NCI-H524 (cell line): Measurements from ENCODE around the gene SPOPL.
"Not testable (repeated sequence)": the region's sequence is repeated elsewhere in the genome, so short reads cannot be mapped to it uniquely, and the experiment has no call there.

ENCODE experiments used
- DNase-seq, 2 experiments: peaks; one replicate each; lab custom pipeline; 2025; lab: John Stamatoyannopoulos, UW

SPOPL gene

DNA sequence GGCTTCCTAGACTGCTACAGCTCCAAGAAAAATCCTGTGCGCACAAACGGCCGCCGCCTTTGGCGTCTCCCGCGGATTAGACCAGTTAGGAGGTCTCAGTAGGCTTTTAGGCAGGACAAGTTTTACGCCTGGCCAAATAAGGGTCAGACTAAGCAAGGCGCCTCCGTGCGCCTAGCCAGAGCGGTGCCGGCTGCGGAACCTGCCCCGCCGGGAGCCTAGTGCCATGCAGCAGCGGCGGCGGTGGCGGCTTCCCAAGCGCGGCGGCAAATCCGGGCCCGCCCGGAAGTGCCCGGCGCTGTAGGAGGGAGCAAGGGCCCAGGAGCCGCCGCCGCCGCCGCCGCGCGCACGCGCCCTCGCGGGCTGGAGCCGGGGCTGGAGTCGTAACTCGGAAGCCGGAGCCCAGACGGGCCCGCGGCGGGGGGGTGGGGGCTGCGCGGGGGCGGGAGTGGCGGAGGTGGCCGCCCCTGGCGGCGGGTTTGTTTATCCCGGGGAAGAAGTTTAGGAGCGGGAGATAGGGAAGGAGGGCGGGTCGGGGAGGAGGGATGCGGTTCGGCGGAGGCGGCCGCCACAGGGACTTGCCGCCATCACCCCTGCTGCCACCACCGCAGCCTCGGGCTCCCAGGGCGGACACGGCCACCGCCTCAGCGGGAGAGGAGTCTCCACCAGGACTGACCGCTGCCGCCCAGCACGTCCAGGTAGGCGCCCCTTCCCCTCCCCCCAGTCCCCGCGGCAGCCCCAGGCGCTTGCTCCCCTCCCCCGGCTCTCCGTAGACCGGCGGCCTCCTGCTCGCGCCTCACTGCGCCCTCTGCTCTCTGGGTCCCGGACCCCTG lies at the start of gene SPOPL:
TSS of gene SPOPL (plus strand) at position 346 of the 830 bp plus-strand sequence. CDS start 48,447 bp downstream, outside the sequence.
- DNase-seq = peak; percentile 74 to 86

GRCh38 chr2:138452324-138452723 lies 49.2 kb upstream of the SPOPL start:
- DNase-seq = no peak

- no peak for DNase-seq
These were observed 47.8 kb upstream of the SPOPL start for GRCh38 chr2:138453815-138454214.

GRCh38 chr2:138454761-138455160 lies 46.8 kb upstream of the SPOPL start:
- DNase-seq = no peak

- DNase-seq = no peak
These were observed 46.3 kb upstream of the SPOPL start for GRCh38 chr2:138455275-138455674.

DNA sequence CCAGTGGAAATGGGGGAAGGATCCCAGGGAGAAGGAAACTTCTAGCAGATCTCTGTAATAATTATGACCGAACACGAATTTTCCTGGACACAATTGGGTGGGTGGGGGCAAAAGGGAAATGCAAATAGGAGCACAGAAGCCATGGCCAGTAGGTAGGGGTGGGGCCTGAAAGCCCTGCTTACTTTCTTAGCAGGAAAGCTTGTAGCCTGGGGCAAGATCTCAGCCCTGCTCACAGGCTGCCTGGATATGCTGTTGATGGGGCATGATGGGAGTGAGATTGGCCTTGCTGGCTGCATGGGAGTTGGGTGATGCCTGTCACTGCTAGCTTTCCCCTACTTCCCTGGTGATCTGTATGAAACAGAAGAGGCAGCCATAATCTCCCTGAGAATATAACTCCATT lies 45.9 kb upstream of the SPOPL start:
- no peak for DNase-seq

DNA sequence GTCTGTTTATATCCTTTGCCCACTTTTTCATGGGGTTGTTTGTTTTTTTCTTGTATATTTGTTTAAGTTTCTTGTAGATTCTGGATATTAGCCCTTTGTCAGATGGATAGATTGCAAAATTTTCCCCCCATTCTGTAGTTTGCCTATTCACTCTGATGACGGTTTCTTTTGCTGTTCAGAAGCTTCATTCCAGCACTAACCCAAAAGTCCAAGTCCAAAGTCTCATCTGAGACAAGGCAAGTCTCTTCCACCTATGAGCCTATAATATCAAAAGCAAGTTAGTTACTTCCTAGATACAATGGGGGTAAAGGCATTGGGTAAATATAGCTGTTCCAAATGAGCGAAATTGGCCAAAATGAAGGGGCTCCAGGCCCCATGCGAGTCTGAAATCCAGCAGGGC lies 38.9 kb upstream of the SPOPL start:
- not testable (repeated sequence) for DNase-seq

- no peak for DNase-seq
These were observed 33.0 kb upstream of the SPOPL start for GRCh38 chr2:138468617-138469016.

DNA sequence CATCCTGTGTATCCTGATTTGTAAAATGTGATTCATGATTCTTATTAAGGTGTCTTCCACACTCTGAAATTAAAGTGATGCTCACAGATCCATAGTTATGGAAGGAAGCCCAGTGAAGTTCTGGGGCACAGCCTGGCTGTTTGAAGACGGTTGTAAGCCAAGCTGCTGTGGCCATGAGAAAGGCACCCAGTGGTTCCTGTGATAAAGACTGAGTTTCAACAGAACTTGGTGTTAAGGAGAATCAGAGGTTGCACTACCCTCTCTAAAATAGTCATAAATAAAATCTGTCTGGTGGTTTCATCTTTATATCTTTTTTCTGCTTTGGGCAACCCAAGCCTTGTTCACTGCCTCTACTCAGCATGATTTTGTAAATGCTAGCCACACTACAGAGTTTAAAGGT lies 32.2 kb upstream of the SPOPL start:
- no peak for DNase-seq

- no peak for DNase-seq
These were observed 30.6 kb upstream of the SPOPL start for GRCh38 chr2:138470941-138471340.

- DNase-seq = no peak
These were observed 27.3 kb upstream of the SPOPL start for GRCh38 chr2:138474100-138474825.

DNA sequence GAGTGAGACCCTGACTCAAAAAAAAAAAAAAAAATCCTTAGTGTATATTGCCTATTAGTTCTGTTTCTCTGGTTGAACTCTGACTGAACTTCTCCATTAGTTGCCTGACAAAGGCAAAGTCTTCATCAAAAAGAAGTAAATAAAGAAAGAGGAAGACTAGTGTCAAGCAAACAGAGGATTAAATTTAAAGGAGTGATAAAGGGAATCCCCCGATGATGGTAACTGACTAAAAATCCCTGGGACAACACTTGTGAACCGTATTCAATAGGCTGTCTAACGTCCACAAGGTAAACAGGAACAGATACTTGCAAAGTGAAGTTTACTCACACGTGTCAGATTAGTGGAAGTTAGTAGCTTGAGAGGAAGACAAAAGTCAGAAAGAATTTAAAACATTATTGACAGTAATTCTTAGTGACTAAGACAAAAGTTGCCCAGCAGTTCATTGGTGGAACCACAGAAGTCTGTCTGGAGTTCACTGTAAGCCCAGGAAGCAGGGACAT lies 26.2 kb upstream of the SPOPL start:
- DNase-seq = no peak

DNA sequence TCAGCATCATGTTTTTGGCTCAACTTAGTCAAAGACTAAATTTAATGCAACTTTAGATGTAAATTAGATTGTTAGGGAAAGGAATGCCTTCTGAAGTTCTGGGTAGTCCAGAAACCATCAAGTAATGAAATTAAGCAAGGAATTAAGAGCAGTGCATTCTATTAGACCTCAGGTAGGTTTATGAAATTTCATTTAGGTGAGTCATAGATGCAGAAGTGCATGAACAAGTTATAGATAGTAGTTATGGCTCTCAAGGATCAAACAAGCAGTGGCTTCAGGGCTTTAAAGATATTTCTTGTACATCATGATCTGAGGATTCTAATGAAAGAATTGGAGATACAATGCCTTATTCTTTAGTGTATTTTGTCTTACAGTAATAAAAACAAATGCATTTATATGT lies 25.4 kb upstream of the SPOPL start:
- no peak for DNase-seq

DNA sequence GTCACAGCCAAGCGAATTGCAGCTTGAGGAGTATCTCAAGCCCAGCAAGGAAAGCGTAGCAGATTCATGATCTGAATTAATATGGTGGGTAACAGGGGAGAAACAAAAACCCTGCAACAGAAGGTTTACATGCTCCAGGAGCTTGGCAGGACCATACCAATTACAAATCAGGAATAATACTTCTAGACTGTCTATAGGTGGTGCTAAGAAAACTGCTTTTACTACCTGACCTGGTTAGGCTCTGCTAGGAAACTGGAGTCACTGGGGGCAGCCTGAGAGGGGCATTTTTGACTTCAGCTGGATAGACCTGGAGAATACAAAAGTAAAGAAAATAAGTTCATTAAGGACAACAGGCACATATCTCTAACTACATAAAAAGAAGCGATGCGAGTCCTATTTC lies 24.6 kb upstream of the SPOPL start:
- DNase-seq = no peak

- DNase-seq = not testable (repeated sequence)
These were observed 18.8 kb upstream of the SPOPL start for GRCh38 chr2:138482796-138483195.

- DNase-seq = no peak
These were observed 16.6 kb upstream of the SPOPL start for GRCh38 chr2:138485019-138485418.

GRCh38 chr2:138486363-138487198 lies 15.0 kb upstream of the SPOPL start:
- DNase-seq = no peak

DNA sequence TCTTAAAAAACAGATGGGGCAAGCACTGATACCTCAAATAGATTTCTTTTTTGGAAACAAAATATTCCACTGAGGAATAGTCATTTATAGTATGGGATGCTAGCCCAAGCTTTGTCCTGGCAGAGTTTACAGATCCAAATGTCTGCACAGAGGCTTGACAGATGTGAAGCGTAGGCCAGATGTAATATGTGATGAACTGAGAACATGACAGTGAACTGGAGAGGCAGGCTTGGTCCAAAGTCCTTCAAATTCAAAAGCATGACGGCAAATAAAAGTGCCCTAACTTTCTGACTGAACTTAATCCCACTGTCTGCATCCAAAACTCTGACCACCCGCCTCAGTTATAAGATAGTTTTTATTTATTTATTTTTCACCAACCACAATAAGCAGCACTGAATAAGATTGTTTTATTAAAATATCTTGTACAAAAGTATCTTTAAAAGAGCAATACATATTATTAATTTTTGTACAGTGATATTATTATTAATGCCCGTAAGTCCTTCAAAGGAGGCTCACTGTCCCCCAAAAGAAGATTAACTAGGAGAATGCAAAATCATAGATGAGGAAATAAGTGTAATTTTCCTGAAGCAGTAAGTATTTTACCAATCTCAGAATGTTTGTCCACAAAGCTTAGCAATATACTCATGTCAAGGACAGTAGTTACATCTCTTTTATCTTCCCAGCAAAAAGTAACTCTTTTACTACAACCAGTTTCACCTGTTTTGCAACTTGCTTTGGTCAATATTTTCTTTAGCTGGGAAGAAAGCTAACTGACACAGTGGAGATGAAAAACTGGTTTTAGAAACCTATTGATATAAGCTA lies 10.7 kb upstream of the SPOPL start:
- DNase-seq = no peak

GRCh38 chr2:138491495-138491862 lies 10.1 kb upstream of the SPOPL start:
- no peak for DNase-seq

GRCh38 chr2:138492160-138492559 lies 9.4 kb upstream of the SPOPL start:
- DNase-seq = no peak

DNA sequence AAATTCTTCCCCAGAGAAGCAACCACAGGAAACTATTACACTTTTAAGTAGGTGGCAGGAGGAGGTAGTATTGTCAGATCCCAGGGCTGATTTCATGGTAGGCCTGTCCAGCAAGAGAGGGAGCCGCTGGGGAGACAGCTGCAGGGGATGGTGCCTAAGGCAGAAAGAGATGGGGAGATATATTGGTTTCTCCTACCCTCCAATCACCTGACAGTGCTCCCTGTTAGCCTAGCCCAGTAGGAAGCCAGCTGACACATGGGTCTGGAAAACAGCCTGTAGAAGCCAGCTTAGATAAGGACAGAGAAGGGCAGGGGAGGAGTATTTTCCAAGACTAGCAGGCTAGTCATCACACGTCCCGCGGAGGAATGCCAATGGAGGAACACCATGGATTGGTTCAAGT lies 8.2 kb upstream of the SPOPL start:
- no peak for DNase-seq
